NCI-H345 treated with DMSO at 0.1 percent for 48 hours (cell line): ENCODE results near the gene GNAS.

ENCODE experiments used
- DNase-seq: peaks from one replicate; lab custom pipeline; 2025; ENCODE audit not compliant: unreplicated experiment; lab: John Stamatoyannopoulos, UW

The GNAS gene

GRCh38 chr20:58877976-58878360 lies 25.5 kb downstream of the GNAS start:
- no peak for DNase-seq

GRCh38 chr20:58878399-58878798 lies 25.9 kb downstream of the GNAS start:
- DNase-seq = no peak

- DNase-seq = no peak
These were observed 27.9 kb downstream of the GNAS start for GRCh38 chr20:58880441-58880840.

- no peak for DNase-seq
These were observed 28.7 kb downstream of the GNAS start for GRCh38 chr20:58880994-58881752.

- no peak for DNase-seq
These were observed 30.2 kb downstream of the GNAS start for GRCh38 chr20:58882704-58883089.

GRCh38 chr20:58883241-58883691 lies 30.8 kb downstream of the GNAS start:
- no peak for DNase-seq

- no peak for DNase-seq
These were observed 32.5 kb downstream of the GNAS start for GRCh38 chr20:58884966-58885365.

- DNase-seq = no peak
These were observed 34.0 kb downstream of the GNAS start for GRCh38 chr20:58886546-58886945.

- DNase-seq = no peak
These were observed 35.6 kb downstream of the GNAS start for GRCh38 chr20:58888103-58888502.

GRCh38 chr20:58888521-58889333 lies 36.2 kb downstream of the GNAS start:
- peak; percentile 39 for DNase-seq

GRCh38 chr20:58889334-58889760 lies 36.8 kb downstream of the GNAS start:
- no peak for DNase-seq

GRCh38 chr20:58889798-58890517 lies 37.4 kb downstream of the GNAS start:
- no peak for DNase-seq

GRCh38 chr20:58890518-58891085 lies 38.1 kb downstream of the GNAS start:
- peak; percentile 59 for DNase-seq

GRCh38 chr20:58891086-58891717 lies 38.7 kb downstream of the GNAS start:
- DNase-seq = no peak

- no peak for DNase-seq
These were observed 39.2 kb downstream of the GNAS start for GRCh38 chr20:58891718-58892140.

GRCh38 chr20:58892141-58892931 lies 39.8 kb downstream of the GNAS start:
- DNase-seq = peak; percentile 55

GRCh38 chr20:58892932-58893224 lies 40.4 kb downstream of the GNAS start:
- no peak for DNase-seq

GRCh38 chr20:58893355-58894120 lies 41.0 kb downstream of the GNAS start:
- no peak for DNase-seq

GRCh38 chr20:58894652-58895447 lies 42.3 kb downstream of the GNAS start:
- DNase-seq = no peak
